Caki2 (cell line): Measurements from ENCODE around the gene SLC16A9. TPM values are rescaled to one million over a fixed set of nuclear protein-coding genes. Genes with fewer than 3 reads are reported as not detected.
"Not testable (repeated sequence)": the region's sequence is repeated elsewhere in the genome, so short reads cannot be mapped to it uniquely, and the experiment has no call there.

ENCODE experiments used
- DNase-seq: peaks from one replicate; pipeline ENCODE4 v3.0.0-alpha.2; 2015; ENCODE audit warnings: low read depth
- in situ Hi-C: cut with HindIII; loops from 2 replicates; pipeline ENCODE4 v1.10.0; 2016; ENCODE audit warnings: low sequenced_read_pairs, low pct_unique_long_range_greater_than_20kb, mixed read lengths
- total RNA-seq: library from RNA; depleted of rRNA; stranded (reverse); fragments of >200 nt; shearing (Covaris generic); gene quantifications from 2 replicates; pipeline ENCODE4 v1.2.3, GENCODE V29; 2014; ENCODE audit warnings: low replicate concordance

The SLC16A9 gene
- total RNA-seq, 1 experiment from 2014 or later = 8.9 TPM

DNA sequence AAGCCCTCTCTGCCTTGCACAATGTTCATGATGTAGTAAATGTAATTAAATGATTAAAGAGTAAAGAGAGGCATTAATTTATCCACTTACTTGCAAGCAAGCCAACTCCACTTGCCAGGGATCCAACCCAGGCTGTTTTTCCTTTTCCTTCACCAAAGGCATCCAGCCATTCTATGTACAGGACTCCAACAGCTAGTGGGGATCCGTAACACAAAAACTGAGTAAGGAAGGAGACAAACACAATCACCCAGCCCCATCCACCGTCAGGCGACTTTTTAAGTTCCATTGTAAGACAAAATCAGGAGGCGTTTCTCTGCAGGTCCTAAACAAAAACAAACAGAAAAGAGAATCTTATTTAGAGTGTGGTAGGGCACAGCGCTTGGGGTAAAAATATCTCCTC is 25.6 kb downstream of the SLC16A9 start:
- DNase-seq = no peak
- in situ Hi-C loops = no loop called here

DNA sequence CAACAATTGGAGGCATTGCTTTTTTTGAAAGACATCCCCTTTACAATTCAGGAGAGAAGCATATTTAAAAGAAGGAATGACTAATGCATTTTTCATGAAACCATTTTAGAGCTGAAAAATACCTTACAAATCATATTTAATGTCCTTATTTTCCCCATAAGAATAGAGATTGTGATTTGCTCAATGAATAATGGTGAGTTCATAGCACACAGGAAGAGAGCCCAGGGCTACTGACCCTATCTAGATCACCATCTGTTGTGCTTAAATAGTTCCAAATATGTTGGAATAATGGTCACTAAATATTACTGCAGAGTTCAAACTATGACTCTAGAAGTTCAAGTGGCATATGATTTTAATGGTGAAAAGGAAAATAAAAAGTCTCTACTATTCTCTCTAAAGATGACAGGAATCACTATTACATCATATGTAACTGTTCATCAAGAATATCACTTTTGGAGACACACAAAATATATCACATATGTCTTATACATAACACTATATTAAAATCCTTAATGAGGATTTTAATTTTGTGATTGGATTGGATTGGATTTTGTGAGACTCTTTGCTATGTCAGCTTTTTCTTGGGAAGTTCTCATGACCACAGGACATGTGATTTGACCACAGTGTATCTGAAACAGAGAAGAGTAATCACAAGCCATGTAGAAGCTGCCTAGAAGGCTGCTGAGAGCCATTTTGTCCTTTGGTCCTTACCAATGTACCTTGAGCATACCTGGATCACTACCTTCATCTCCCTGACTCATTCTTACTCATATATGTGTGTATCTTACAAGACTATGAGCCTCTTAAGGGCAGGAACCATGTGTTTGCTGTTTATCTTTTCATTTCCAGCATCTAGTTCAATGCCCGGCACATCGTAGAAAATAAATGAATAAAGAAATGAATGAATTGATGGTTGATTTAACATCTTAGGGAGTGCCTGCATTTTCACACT is 26.4 kb downstream of the SLC16A9 start:
- in situ Hi-C loops = no loop called here
- no peak for DNase-seq

DNA sequence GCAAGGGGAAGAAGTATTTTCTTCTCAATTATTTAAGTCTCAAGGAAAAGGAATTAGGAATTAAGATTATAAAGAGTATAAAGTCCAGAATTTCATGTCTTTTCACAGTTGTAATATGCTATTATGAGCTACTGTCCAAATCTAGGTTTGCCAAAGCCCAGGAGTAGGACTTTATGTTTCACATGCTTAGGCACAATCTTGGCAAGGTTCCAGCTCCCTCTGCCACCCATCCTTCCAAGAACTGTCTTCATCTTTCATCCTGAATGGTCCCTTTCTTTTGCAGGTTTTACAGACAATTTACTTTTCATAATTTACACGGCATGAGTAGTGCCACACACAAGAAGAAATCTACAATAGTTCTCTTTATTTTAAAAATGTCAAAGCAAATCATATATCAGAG is 29.5 kb downstream of the SLC16A9 start:
- no peak for DNase-seq
- in situ Hi-C loops = no loop called here

DNA sequence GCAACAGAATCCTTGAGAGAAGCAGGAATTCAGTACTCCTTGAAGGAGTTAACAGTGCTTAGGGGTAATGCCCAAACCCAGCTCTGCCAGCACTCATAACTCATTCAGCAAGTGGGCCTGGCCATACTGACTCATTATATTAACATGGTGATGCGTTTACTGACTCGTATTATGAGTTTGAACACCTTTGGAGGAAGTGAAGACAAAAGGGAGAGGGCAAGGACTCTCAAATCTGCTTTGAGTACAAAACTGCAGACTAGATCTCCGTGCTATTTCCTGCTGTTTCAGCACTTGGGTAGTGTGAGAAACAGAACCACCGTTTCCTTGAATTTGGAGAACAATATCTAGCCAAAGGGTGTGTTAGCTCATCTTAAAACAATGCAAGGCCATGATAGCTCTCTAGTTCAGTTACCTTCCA is 30.8 kb downstream of the SLC16A9 start:
- peak; percentile 55 for DNase-seq
- in situ Hi-C loops = no loop called here

DNA sequence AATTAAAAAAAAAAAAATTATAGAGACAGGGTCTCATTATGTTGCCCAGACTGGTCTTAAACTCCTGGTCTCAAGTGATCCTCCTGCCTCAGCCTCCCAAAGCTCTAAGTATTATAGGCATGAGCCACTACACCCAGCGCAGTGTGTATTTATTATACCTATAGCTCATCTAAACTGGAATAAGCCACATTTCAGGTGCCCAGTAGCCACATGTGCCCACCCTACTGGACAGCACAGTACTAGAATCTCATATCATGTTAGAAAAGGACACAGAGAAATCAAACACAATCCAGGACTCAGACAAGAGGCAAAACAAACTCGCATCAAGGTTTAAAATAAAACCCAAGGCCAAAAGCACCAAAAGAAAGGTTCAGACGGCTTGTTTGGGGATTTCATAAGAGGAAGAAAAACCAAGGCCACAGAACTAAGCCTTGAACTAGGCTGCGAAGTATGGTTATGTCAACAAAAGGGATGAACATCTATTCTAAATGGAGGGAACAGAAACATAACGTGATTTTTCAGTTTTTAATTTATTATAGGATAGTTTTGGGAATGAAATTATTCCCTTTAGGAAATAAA is 32.3 kb downstream of the SLC16A9 start:
- no peak for DNase-seq
- in situ Hi-C loops = no loop called here

DNA sequence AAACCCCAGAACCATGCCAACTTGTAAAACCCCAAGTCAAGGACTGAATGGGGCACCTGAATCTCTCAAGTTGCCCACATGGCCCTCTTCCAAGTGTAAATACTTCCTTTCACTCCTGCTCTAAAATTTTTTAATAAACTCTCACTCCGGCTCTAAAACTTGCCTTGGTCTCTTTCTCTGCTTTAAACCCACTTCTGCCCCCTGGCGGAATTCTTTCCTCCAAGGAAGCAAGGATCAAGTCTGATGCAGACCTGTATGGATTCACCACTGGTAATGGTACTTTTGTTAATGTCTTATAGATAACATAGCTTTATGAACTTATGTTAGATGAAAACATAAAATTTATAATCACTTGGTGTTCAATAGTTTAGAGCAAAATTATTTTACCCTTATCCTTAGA is 33.8 kb downstream of the SLC16A9 start:
- no peak for DNase-seq
- in situ Hi-C loops = no loop called here

DNA sequence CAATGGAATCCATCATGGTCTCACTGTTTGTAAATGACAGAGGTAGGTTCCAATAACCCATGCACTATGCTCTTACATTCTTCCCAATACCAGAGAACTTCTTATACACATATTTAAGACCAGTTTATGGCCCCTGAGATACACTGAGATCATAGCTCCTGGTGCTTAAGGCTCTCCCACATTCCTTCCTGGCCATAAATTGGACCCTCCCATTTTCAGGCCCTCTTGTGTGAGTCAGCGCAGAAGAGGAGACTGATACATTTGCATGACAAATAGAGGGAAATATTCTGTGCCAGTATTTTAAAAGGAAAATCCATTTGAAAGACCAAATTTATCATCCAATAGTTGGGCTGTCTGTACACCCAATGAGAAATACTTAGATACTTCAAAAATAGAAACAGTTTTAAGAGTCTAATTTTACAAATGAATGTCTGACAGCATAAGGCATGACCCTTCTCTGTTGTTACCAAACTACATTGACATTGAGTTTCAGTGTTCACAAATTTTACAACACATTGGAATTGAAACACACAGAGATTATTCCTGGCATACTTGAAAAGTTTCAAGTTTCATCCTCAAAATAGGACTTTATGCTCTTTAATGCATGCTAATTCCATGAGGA is 35.3 kb downstream of the SLC16A9 start:
- DNase-seq = no peak
- in situ Hi-C loops = no loop called here

DNA sequence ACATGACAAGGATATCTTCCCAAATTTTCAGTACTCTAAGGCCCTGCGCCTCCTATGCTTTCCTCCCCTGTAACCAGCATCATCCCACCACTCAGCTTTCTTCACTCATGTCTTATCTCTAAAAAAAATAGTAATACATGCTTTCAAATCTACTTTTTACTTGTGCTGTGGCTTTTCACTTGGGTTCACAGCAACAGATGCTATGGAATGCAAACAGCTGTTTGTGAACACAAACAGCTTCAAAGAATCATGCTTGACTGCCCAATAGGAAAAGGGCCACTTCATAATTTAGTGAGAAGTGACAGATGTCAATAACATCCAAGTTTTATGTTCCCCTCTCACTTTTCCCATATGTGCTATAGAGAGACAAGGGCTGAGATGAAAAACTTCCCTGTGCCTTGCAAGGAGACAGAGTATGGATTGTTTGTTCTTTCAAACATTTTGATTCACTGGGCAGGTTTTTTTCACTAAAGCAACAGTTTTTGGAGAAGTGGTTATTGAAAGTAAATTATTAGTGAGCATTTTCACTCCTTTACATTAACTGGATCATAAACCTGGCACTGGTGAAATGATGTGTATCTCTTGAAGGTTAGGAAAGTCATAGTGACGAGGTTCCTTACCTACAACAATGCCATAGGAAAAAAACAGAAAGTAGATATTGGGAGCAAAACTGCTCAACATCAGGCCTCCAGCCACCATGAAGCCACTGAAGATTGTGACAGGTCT is 37.3 kb downstream of the SLC16A9 start:
- in situ Hi-C loops = no loop called here
- no peak for DNase-seq

DNA sequence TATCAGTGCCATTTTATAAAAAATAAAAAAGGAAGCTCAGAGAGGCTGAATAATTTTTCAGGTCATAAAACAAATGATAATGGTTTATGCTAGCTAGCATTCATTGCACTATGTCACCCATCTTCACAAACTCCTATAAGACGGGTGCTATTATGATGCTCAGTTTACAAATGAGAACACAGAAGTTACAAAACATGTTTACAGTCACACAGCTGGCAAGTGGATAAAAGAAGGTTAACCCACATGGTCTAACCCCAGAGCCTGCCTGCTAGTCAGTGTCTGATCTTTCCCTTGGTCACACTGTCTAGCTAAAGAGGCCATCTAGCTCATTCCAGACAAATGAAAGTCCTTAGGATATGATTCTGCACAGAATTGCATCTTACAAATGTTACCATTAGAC is 39.4 kb downstream of the SLC16A9 start:
- in situ Hi-C loops = no loop called here
- DNase-seq = no peak

DNA sequence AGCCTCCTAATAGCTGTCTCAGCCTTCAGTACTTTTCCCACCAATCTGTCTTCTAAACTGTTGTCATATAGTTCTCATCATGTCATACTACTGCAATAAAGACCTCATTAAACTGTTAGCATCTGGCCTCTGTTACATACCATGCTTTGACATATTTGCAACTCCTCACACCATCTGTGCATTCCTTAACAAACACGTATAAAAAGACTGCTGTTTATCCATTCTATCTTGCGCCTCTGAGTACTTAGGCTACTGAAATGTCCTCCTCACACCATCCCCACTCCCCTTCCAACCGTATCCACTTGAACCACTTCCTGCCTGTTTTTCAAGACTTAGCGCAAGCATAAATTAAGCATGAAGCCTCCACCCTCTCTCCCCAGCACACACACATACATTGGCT is 41.6 kb downstream of the SLC16A9 start:
- no peak for DNase-seq
- in situ Hi-C loops = no loop called here

DNA sequence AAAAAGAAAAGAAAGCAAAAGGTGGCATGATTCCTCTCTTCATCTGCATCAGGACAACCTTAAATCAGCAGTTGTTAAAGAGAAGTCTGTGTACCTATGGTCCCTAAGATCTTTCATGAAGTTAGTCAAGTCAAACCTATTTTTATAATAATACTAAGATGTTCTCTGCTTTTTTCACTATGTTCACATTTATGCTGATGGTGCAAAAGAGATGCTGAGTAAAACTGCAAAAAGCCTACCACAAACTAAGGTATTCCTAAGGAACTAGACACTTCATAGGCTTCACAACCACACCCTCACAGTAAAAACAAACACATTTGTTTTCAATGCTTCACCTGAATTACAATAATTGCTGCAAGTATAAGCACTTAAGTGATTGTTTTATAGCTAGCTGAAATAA is 43.3 kb downstream of the SLC16A9 start:
- in situ Hi-C loops = no loop called here
- DNase-seq = no peak

DNA sequence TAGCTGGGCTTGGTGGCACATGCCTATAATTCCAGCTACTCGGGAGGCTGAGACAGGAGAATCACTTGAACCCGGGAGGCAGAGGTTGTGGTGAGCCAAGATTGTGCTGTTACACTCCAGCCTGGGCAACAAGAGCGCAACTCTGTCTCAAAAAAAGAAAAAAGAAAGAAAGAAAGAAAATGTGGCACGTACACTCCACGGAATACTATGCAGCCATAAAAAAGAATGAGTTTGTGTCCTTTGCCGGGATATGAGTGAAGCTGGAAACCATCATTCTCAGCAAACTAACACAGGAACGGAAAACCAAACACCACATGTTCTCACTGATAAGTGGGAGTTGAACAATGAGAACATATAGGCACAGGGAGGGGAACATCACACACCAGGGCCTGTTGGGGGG is 46.4 kb downstream of the SLC16A9 start:
- in situ Hi-C loops, DNase-seq: not testable (repeated sequence)

DNA sequence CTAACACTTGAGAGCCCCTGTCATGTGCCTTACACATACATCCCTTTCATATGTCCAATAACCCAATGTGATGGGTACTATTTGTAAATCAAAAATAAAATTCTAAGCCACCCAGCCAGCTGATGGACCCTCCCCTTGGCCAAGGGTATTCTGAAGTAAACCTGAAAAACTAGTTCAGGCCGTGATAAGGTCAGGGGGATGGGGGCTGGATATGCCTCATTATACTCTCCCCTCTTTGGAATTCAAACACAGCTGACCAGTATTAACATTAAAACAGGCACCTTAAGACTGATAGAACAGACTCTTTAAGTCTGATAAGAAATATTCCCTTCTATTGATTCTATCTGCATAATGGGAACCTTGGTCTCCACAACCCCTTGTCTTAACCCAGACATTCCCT is 51.9 kb downstream of the SLC16A9 start:
- no peak for DNase-seq
- in situ Hi-C loops = no loop called here

DNA sequence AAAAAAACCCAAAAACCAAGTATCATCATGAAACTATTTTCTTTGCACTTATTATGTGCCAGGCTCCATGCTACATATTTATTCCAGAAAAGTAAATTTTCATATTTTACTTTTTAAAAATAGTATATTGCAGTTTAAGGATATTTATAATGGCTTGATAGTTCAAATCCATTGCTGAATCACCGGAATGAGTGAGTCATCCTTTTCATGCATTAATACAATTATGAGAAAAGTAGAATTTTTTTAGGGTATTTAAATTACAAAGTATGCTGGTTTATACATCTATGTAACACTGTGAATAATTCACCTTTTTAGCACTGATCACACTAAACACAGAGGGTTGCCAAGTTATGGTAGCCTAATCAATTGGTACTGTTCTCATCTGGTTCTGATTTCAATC is 54.3 kb downstream of the SLC16A9 start:
- no peak for DNase-seq
- in situ Hi-C loops = no loop called here

DNA sequence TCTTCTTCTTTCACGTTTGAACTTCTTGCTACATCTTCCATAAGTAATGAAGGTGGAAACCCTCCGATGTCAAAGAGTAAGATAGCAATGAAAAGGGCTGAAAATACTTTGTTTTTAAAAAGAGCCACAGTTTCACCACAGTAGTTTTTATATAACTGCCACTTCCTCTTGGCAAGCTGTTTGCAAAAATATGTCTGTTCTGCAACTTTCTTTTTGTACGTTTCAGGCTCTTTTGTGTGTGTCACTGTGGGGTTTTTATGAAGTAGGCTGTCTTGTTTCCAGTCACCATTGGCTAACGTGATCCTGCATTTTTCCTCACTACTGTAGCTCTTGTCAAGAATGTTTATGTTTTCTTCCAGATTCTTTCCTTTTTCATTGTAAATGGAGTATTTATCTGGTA is 55.6 kb downstream of the SLC16A9 start:
- in situ Hi-C loops = no loop called here
- no peak for DNase-seq

DNA sequence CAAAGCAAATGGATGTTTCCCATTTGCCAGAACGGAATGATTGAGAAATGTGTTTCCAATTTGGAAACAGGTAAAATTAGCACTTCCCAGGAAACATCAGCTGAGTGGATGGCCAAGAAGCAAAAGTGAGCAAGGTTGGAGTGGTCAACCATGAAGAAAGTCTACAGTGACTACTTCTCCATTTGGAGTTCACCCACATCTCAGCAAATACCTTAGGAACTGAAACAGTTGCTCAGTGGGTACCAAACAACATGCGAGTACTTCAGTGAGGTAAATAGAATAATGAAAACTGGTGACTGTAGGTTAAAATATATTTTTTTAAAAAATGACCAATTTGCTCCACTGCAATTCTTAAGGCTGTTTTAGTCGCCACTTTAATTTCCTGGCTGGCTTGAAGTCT is 57.7 kb downstream of the SLC16A9 start:
- DNase-seq = no peak
- in situ Hi-C loops = no loop called here

DNA sequence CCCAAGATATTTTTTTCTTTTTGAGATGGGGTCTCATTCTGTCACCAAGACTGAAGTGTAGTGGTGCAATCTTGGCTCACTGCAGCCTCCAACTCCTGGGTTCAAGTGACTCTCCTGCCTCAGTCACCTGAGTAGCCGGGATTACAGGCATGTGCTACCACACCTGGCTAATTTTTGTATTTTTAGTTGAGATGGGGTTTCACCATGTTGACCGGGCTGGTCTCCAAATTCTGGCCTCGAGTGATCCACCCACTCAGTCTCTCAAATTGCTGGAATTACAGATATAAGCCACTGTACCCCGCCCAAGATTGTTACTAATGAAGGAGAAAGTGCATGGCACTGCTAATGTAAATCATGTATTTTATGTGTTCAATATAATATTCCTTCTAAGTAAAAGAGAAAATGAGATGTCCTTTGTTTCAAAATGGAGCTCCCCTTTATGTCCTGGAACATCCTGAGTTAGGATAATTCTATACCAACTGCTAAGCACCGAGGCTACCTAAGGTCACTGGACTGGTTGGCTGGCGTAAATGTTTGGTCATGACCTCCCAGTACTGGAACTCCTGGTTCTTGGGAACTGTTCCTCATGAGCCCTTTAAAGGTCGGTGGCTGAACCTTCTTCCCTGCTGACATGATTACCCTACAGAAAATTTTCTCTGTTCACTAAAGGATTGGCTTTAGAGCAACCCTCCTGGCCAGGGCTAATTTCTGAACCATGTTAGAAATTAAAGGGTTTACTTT is 59.9 kb downstream of the SLC16A9 start:
- in situ Hi-C loops = no loop called here

DNA sequence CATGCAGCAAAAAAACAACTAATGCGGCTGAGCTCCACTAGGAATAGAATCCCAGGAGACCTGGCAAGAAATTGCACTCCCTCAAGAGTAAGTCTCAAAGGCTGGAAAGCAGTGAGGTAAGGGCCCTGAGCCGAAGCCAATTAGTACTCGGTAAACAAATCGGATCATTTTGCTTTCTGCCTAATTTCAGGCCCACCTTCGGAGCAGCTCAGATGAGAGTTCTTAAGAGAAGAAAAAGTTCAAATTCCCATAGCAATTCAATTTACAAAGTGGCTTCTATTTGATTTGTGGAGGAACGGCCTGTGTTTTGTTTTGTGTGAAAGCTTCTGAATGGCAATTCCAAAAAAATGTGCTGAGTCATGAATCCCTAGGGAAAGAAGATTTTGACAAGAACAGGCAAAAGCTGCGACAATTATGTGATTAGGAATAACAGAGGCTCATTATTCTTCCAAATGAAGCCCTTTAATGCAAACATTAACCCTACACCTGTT is 60.9 kb downstream of the SLC16A9 start:
- in situ Hi-C loops = no loop called here
- DNase-seq = no peak

More for the DNA sequence above, 59.9 kb downstream of the SLC16A9 start:
- no peak for DNase-seq
